ENCODE data around the gene SLIT1.

SLIT1 gene

GRCh38 chr10:97023401-97024167, 162.2 kb downstream of the SLIT1 start:
- FAIRE-seq = no peak

GRCh38 chr10:97022616-97023015, 163.1 kb downstream of the SLIT1 start:
- DNase-seq (ENCODE audit: insufficient read length, low spot score) (no peak), FAIRE-seq (no peak)
- TF ChIP-seq POLR2A (IDR thresholded peaks at IDR 0.05; ENCODE audit: low read depth, low read length) = no peak

More at GRCh38 chr10:97023401-97024167, 162.2 kb downstream of the SLIT1 start:
- no peak for DNase-seq (ENCODE audit: insufficient read length, low spot score)
- no peak for TF ChIP-seq POLR2A (IDR thresholded peaks at IDR 0.05; ENCODE audit: low read depth, low read length)

- no peak for TF ChIP-seq POLR2A (IDR thresholded peaks at IDR 0.05; ENCODE audit: low read depth, low read length)
- DNase-seq (ENCODE audit: insufficient read length, low spot score) = no peak
- FAIRE-seq = no peak
Measured at GRCh38 chr10:97020452-97021400, 165.0 kb downstream of the SLIT1 start.

GRCh38 chr10:97019213-97019844, 166.4 kb downstream of the SLIT1 start:
- FAIRE-seq (no peak), DNase-seq (ENCODE audit: insufficient read length, low spot score) (no peak)
- TF ChIP-seq POLR2A (IDR thresholded peaks at IDR 0.05; ENCODE audit: low read depth, low read length) = no peak

GRCh38 chr10:97018251-97019212, 167.2 kb downstream of the SLIT1 start:
- FAIRE-seq (no peak), DNase-seq (ENCODE audit: insufficient read length, low spot score) (no peak)
- no peak for TF ChIP-seq POLR2A (IDR thresholded peaks at IDR 0.05; ENCODE audit: low read depth, low read length)

- DNase-seq (ENCODE audit: insufficient read length, low spot score) = no peak
- FAIRE-seq = no peak
- no peak for TF ChIP-seq POLR2A (IDR thresholded peaks at IDR 0.05; ENCODE audit: low read depth, low read length)
Measured at GRCh38 chr10:97017474-97017903, 168.3 kb downstream of the SLIT1 start.

GRCh38 chr10:97016728-97017473, 168.9 kb downstream of the SLIT1 start:
- TF ChIP-seq POLR2A (IDR thresholded peaks at IDR 0.05; ENCODE audit: low read depth, low read length) = no peak
- DNase-seq (ENCODE audit: insufficient read length, low spot score) (no peak), FAIRE-seq (no peak)

GRCh38 chr10:97015240-97015639, 170.5 kb downstream of the SLIT1 start:
- no peak for DNase-seq (ENCODE audit: insufficient read length, low spot score)
- FAIRE-seq = no peak
- TF ChIP-seq POLR2A (IDR thresholded peaks at IDR 0.05; ENCODE audit: low read depth, low read length) = no peak

- DNase-seq (ENCODE audit: insufficient read length, low spot score) = no peak
- FAIRE-seq = no peak
- TF ChIP-seq POLR2A (IDR thresholded peaks at IDR 0.05; ENCODE audit: low read depth, low read length) = no peak
Measured at GRCh38 chr10:97013983-97014382, 171.8 kb downstream of the SLIT1 start.

- no peak for DNase-seq (ENCODE audit: insufficient read length, low spot score)
- no peak for TF ChIP-seq POLR2A (IDR thresholded peaks at IDR 0.05; ENCODE audit: low read depth, low read length)
- FAIRE-seq = no peak
Measured at GRCh38 chr10:97013568-97013967, 172.2 kb downstream of the SLIT1 start.

GRCh38 chr10:97012470-97012869, 173.3 kb downstream of the SLIT1 start:
- no peak for TF ChIP-seq POLR2A (IDR thresholded peaks at IDR 0.05; ENCODE audit: low read depth, low read length)
- no peak for DNase-seq (ENCODE audit: insufficient read length, low spot score)
- FAIRE-seq = no peak

- TF ChIP-seq POLR2A (IDR thresholded peaks at IDR 0.05; ENCODE audit: low read depth, low read length) = no peak
- no peak for FAIRE-seq
Measured at GRCh38 chr10:97011397-97011796, 174.4 kb downstream of the SLIT1 start.

More at GRCh38 chr10:97011397-97011796, 174.4 kb downstream of the SLIT1 start:
- DNase-seq (ENCODE audit: insufficient read length, low spot score) = no peak
